Gastroesophageal sphincter (tissue), 4 donors: Measurements from ENCODE around the gene WDFY3. TPM values are rescaled to one million over a fixed set of nuclear protein-coding genes. Genes with fewer than 3 reads are reported as not detected.
A peak's percentile ranks its signal among the peaks of the same experiment; 100 is the strongest.

Experiments used
- ATAC-seq: fragments of 150-250 bp; one replicate; pipeline ENCODE4 v1.9.1; 2016; ENCODE audit warnings: mild to moderate bottlenecking, moderate library complexity
- H3K27ac ChIP-seq, 4 donors: fragments of 200-600 bp; sonication (generic) in 3 of 4; 1 replicate in 3 of 4; 2 replicates in 1 of 4; pipeline ENCODE4 v1.5.1; 2016 to 2019
- H3K27me3 ChIP-seq: fragments of 200-600 bp; sonication (generic); one replicate; pipeline ENCODE4 v1.5.1; 2019
- H3K36me3 ChIP-seq, 2 donors: fragments of 200-600 bp; sonication (generic); one replicate each; pipeline ENCODE4 v1.5.1; 2019; ENCODE audit warnings: control low read depth in 1 of 2
- H3K4me1 ChIP-seq, 3 donors: fragments of 200-600 bp; sonication (generic); 1 replicate in 2 of 3; 2 replicates in 1 of 3; pipeline ENCODE4 v1.5.1; 2016 to 2019; ENCODE audit warnings: control low read depth in 2 of 3
- H3K4me3 ChIP-seq, 2 donors: fragments of 200-600 bp; sonication (generic); one replicate each; pipeline ENCODE4 v1.5.1; 2019; ENCODE audit warnings: mild to moderate bottlenecking in 1 of 2, moderate library complexity in 1 of 2
- H3K9me3 ChIP-seq, 3 donors: fragments of 200-600 bp; sonication (generic); one replicate each; pipeline ENCODE4 v1.5.1; 2017 to 2019; ENCODE audit warnings: control low read depth in 2 of 3
- CTCF ChIP-seq, 4 experiments: fragments of 200-600 bp in 2 of 4; fragments of 450-650 bp in 2 of 4; sonication (generic) in 1 of 4; IDR thresholded peaks; one replicate each; pipeline ENCODE4 v1.5.1; 2017 to 2019; ENCODE audit warnings: antibody characterized with exemption in 4 of 4, mild to moderate bottlenecking in 2 of 4, moderate library complexity in 2 of 4
- EP300 ChIP-seq: sonication (generic); formaldehyde crosslinking; IDR thresholded peaks from one replicate; pipeline ENCODE4 v1.6.1; 2017; ENCODE audit warnings: antibody characterized with exemption, mild to moderate bottlenecking
- POLR2A ChIP-seq, 2 donors: fragments of 450-650 bp; IDR thresholded peaks; one replicate each; pipeline ENCODE4 v1.6.1; 2017; ENCODE audit warnings: antibody characterized with exemption in 2 of 2, mild to moderate bottlenecking in 2 of 2, moderate library complexity in 1 of 2
- POLR2AphosphoS5 ChIP-seq: sonication (generic); formaldehyde crosslinking; IDR thresholded peaks from one replicate; pipeline ENCODE4 v1.6.1; 2017; ENCODE audit warnings: antibody characterized with exemption
- WGBS, 2 donors: methylation state at CpG; one replicate each; pipeline ENCODE4 v1.1.5; 2018; ENCODE audit warnings: low coverage in 1 of 2; 5-methylcytosine and 5-hydroxymethylcytosine counted together
- total RNA-seq, 4 donors: library from RNA; depleted of rRNA; stranded (reverse); fragments of >200 nt; gene quantifications; one replicate each; pipeline ENCODE4 v1.1.0, GENCODE V29; 2016

WDFY3 gene
- total RNA-seq, 4 donors from 2014 or later, result 76.7 to 140 (median 90.1) TPM

GRCh38 chr4:84780719-84781118, 185.8 kb downstream of the WDFY3 start:
- ATAC-seq, result no peak
- Histone ChIP-seq H3K4me1 (no peaks in the 10 kb centered on the region), H3K36me3 (peaks cover 0 to 95% of the 10 kb centered on the region in 2 donors), H3K9me3 (no peaks in the 10 kb centered on the region), H3K27me3 (no peaks in the 10 kb centered on the region), H3K27ac (no peak overlapping the region), H3K4me3 (no peak overlapping the region)
- no peak for TF ChIP-seq POLR2AphosphoS5
- TF ChIP-seq EP300, result no peak
- no peak for TF ChIP-seq CTCF (IDR thresholded peaks at IDR 0.05)
- no peak for TF ChIP-seq POLR2A (IDR thresholded peaks at IDR 0.05)
- WGBS, 2 donors, result 83 to 100% methylated on average over 1 of the region's 3 CpGs

GRCh38 chr4:84778041-84778440, 188.4 kb downstream of the WDFY3 start:
- H3K36me3 ChIP-seq, result peaks cover 3 to 96% of the 10 kb centered on the region in 2 donors
- no peak for ATAC-seq
- no peak overlapping the region for H3K27ac ChIP-seq
- H3K27me3 ChIP-seq, result no peaks in the 10 kb centered on the region
- H3K4me3 ChIP-seq, result no peak overlapping the region
- H3K9me3 ChIP-seq, result no peaks in the 10 kb centered on the region
- TF ChIP-seq POLR2AphosphoS5, result no peak
- TF ChIP-seq POLR2A (IDR thresholded peaks at IDR 0.05), result no peak
- no peak for TF ChIP-seq CTCF (IDR thresholded peaks at IDR 0.05)
- TF ChIP-seq EP300, result no peak
- H3K4me1 ChIP-seq, result no peaks in the 10 kb centered on the region

- H3K9me3 ChIP-seq, result no peaks in the 10 kb centered on the region
- no peaks in the 10 kb centered on the region for H3K27me3 ChIP-seq
- H3K36me3 ChIP-seq, result peaks cover 0 to 67% of the 10 kb centered on the region in 2 donors
- no peak for ATAC-seq
- H3K4me3 ChIP-seq, result no peak overlapping the region
- TF ChIP-seq POLR2AphosphoS5, result no peak
- no peak for TF ChIP-seq CTCF (IDR thresholded peaks at IDR 0.05)
- no peak for TF ChIP-seq EP300
- no peak for TF ChIP-seq POLR2A (IDR thresholded peaks at IDR 0.05)
- no peaks in the 10 kb centered on the region for H3K4me1 ChIP-seq
- WGBS, 2 donors, result 83 to 93% methylated on average over 2 of the region's 3 CpGs
- H3K27ac ChIP-seq, result no peak overlapping the region
Measured at GRCh38 chr4:84767168-84767567, 199.3 kb downstream of the WDFY3 start.

GRCh38 chr4:84753321-84753972, 213.0 kb downstream of the WDFY3 start:
- H3K27me3 ChIP-seq, result no peaks in the 10 kb centered on the region
- peak; percentile 57 for ATAC-seq
- no peak overlapping the region for H3K4me3 ChIP-seq
- H3K27ac ChIP-seq, result peak overlapping the region in 1 of 4 donors; percentile 9
- WGBS, 2 donors, result 46 to 62% methylated on average over 5 to 7 of the region's 7 CpGs
- no peaks in the 10 kb centered on the region for H3K9me3 ChIP-seq
- H3K4me1 ChIP-seq, result no peaks in the 10 kb centered on the region
- H3K36me3 ChIP-seq, result peaks cover 2 to 73% of the 10 kb centered on the region in 2 donors
- TF ChIP-seq POLR2A (IDR thresholded peaks at IDR 0.05), result no peak
- no peak for TF ChIP-seq EP300

GRCh38 chr4:84751707-84752106, 214.8 kb downstream of the WDFY3 start:
- 71 to 74% methylated on average over 4 of the region's 4 CpGs for WGBS, 2 donors
- H3K36me3 ChIP-seq, result peaks cover 2 to 86% of the 10 kb centered on the region in 2 donors

More at GRCh38 chr4:84751707-84752106, 214.8 kb downstream of the WDFY3 start:
- TF ChIP-seq CTCF (IDR thresholded peaks at IDR 0.05) (no peak), POLR2A (IDR thresholded peaks at IDR 0.05) (no peak), POLR2AphosphoS5 (no peak), EP300 (no peak)
- Histone ChIP-seq H3K4me3 (no peak overlapping the region), H3K4me1 (no peaks in the 10 kb centered on the region), H3K27ac (no peak overlapping the region), H3K9me3 (no peaks in the 10 kb centered on the region), H3K27me3 (no peaks in the 10 kb centered on the region)
- no peak for ATAC-seq
